ENCODE data around the gene LANCL3. TPM values are rescaled to one million over a fixed set of nuclear protein-coding genes. Genes with fewer than 3 reads are reported as not detected.
A peak's percentile ranks its signal among the peaks of the same experiment; 100 is the strongest.
"Not testable (repeated sequence)": the region's sequence is repeated elsewhere in the genome, so short reads cannot be mapped to it uniquely, and the experiment has no call there.

The LANCL3 gene
- polyA plus RNA-seq (2013, experiment 1 of 2) = 0.52 TPM
- polyA plus RNA-seq (2013, experiment 2 of 2) = 0.30 TPM

GRCh38 chrX:37571426-37572107 lies at the start of gene LANCL3:
Gene LANCL3, plus strand, starts transcription at chrX:37571661. Its CDS starts 210 bp downstream, at chrX:37571871.
- H3K9me3 ChIP-seq (ENCODE audit: control insufficient read depth, low read length); H3K27ac ChIP-seq (ENCODE audit: low read depth, low read length, severe bottlenecking); H3K36me3 ChIP-seq (ENCODE audit: control insufficient read depth, insufficient read depth, low read length); H3K4me1 ChIP-seq (ENCODE audit: control insufficient read depth, insufficient read depth, low read length, poor library complexity, severe bottlenecking): not testable (repeated sequence)
- H3K4me3 ChIP-seq (ENCODE audit: extremely low read depth, insufficient read depth, low read length, poor library complexity, severe bottlenecking) = peak within 1 kb of the TSS; percentile 24
- WGBS, 2 experiments (ENCODE audit: insufficient coverage in 2 of 2) = 0 to 9% methylated on average over 1 to 5 of the region's 68 CpGs

DNA sequence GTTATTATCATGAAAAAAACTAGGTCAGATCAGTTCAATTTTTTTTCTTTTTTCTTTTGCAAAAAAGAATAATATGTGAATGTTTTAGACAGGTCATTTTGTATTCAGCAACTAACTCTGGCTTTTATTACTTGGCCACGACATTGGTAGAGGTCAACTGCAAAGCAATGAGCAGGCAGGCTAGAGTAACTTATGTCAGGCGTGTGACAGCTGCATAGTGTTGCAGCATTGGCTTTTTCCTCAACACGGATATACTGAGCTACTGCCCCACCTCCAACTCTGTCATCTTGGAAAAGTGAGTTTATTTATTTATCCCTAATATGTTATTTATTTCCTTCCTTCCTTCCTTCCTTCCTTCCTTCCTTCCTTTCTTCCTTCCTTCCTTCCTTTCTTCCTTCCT lies 47.8 kb upstream of the LANCL3 start:
- not testable (repeated sequence) for H3K4me3 ChIP-seq (ENCODE audit: extremely low read depth, insufficient read depth, low read length, poor library complexity, severe bottlenecking); H3K9me3 ChIP-seq (ENCODE audit: control insufficient read depth, low read length); H3K27ac ChIP-seq (ENCODE audit: low read depth, low read length, severe bottlenecking); H3K4me1 ChIP-seq (ENCODE audit: control insufficient read depth, insufficient read depth, low read length, poor library complexity, severe bottlenecking); H3K36me3 ChIP-seq (ENCODE audit: control insufficient read depth, insufficient read depth, low read length)
- WGBS, 2 experiments (ENCODE audit: insufficient coverage in 2 of 2) = 100% methylated on average over 1 of the region's 3 CpGs; no CpG with 5 or more reads in 1 of the 2 experiments

DNA sequence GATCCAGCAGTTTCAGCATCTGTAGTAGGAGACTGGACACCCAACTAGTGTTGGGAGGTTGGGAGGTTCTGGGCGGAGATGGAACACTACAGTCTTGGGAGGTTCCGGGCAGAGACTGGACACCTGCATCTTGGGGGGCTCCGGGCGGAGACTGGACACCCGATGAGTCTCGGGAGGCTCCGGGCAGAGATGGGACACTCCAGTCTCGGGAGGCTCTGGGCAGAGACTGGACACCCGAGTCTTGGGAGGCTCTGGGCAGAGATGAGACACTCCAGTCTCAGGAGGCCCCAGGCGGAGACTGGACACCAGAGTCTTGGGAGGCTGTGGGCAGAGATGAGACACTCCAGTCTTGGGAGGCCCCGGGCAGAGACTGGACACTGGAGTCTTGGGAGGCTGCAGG lies 29.5 kb upstream of the LANCL3 start:
- 83 to 90% methylated on average over 6 to 7 of the region's 11 CpGs for WGBS, 2 experiments (ENCODE audit: insufficient coverage in 2 of 2)
- H3K4me3 ChIP-seq (ENCODE audit: extremely low read depth, insufficient read depth, low read length, poor library complexity, severe bottlenecking) = no peak overlapping the region

DNA sequence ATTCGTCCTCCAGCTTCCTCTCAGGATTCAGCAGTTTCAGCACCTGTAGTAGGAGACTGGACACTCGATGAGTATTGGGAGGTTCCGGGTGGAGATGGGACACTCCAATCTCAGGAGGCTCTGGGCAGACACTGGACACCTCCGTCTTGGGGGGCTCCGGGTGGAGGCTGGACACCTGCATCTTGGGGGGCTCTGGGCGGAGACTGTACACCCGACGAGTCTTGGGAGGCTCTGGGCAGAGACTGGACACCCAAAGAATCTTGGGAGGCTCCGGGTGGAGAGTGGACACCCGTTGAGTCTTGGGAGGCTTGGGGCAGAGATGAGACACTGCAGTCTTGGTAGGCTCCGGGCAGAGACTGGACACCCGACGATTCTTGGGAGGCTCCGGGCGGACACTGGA lies 28.7 kb upstream of the LANCL3 start:
- 94 to 100% methylated on average over 3 to 8 of the region's 15 CpGs for WGBS, 2 experiments (ENCODE audit: insufficient coverage in 2 of 2)
- H3K4me3 ChIP-seq (ENCODE audit: extremely low read depth, insufficient read depth, low read length, poor library complexity, severe bottlenecking) = no peak overlapping the region
- H3K9me3 ChIP-seq (ENCODE audit: control insufficient read depth, low read length) = no peaks in the 10 kb centered on the region
- H3K27ac ChIP-seq (ENCODE audit: low read depth, low read length, severe bottlenecking) = no peak overlapping the region
- no peaks in the 10 kb centered on the region for H3K4me1 ChIP-seq (ENCODE audit: control insufficient read depth, insufficient read depth, low read length, poor library complexity, severe bottlenecking)
- H3K36me3 ChIP-seq (ENCODE audit: control insufficient read depth, insufficient read depth, low read length) = no peaks in the 10 kb centered on the region

More for the DNA sequence above, 29.5 kb upstream of the LANCL3 start:
- no peaks in the 10 kb centered on the region for H3K36me3 ChIP-seq (ENCODE audit: control insufficient read depth, insufficient read depth, low read length)
- H3K9me3 ChIP-seq (ENCODE audit: control insufficient read depth, low read length) = no peaks in the 10 kb centered on the region
- no peak overlapping the region for H3K27ac ChIP-seq (ENCODE audit: low read depth, low read length, severe bottlenecking)
- H3K4me1 ChIP-seq (ENCODE audit: control insufficient read depth, insufficient read depth, low read length, poor library complexity, severe bottlenecking) = no peaks in the 10 kb centered on the region

- no peaks in the 10 kb centered on the region for H3K36me3 ChIP-seq (ENCODE audit: control insufficient read depth, insufficient read depth, low read length)
- no peak overlapping the region for H3K27ac ChIP-seq (ENCODE audit: low read depth, low read length, severe bottlenecking)
- H3K9me3 ChIP-seq (ENCODE audit: control insufficient read depth, low read length) = no peaks in the 10 kb centered on the region
- 93 to 95% methylated on average over 10 to 21 of the region's 23 CpGs for WGBS, 2 experiments (ENCODE audit: insufficient coverage in 2 of 2)
- H3K4me1 ChIP-seq (ENCODE audit: control insufficient read depth, insufficient read depth, low read length, poor library complexity, severe bottlenecking) = no peaks in the 10 kb centered on the region
- H3K4me3 ChIP-seq (ENCODE audit: extremely low read depth, insufficient read depth, low read length, poor library complexity, severe bottlenecking) = no peak overlapping the region
Measured at GRCh38 chrX:37543324-37543723, 28.1 kb upstream of the LANCL3 start.

GRCh38 chrX:37544531-37544930 lies 26.9 kb upstream of the LANCL3 start:
- H3K4me1 ChIP-seq (ENCODE audit: control insufficient read depth, insufficient read depth, low read length, poor library complexity, severe bottlenecking); H3K9me3 ChIP-seq (ENCODE audit: control insufficient read depth, low read length); H3K4me3 ChIP-seq (ENCODE audit: extremely low read depth, insufficient read depth, low read length, poor library complexity, severe bottlenecking); H3K27ac ChIP-seq (ENCODE audit: low read depth, low read length, severe bottlenecking); H3K36me3 ChIP-seq (ENCODE audit: control insufficient read depth, insufficient read depth, low read length): not testable (repeated sequence)
- WGBS, 2 experiments (ENCODE audit: insufficient coverage in 2 of 2) = no CpG with 5 or more reads among the region's 1 CpG

DNA sequence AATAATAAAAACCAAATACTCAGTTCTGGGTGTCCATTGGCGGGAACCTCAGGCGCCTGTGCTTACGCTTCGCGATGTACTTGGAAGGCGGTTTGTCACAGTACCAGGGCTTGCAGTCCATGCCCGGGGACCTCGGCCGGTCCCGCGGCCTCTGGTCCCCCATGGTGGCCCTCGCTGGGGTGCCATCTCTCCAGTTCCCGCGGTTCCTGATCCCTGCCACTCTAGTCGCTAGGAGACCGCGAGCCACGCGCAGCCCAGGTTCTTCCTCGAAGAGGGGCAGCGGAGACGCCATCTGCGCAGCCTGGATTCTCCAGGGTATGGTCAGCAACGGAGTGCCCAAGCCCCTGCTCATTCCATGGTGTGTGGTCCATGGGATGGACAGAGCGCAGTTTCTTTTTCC lies 26.4 kb upstream of the LANCL3 start:
- Histone ChIP-seq H3K27ac (ENCODE audit: low read depth, low read length, severe bottlenecking) (no peak overlapping the region), H3K4me3 (ENCODE audit: extremely low read depth, insufficient read depth, low read length, poor library complexity, severe bottlenecking) (no peak overlapping the region), H3K4me1 (ENCODE audit: control insufficient read depth, insufficient read depth, low read length, poor library complexity, severe bottlenecking) (no peaks in the 10 kb centered on the region), H3K9me3 (ENCODE audit: control insufficient read depth, low read length) (no peaks in the 10 kb centered on the region), H3K36me3 (ENCODE audit: control insufficient read depth, insufficient read depth, low read length) (no peaks in the 10 kb centered on the region)
- 97 to 99% methylated on average over 11 to 23 of the region's 25 CpGs for WGBS, 2 experiments (ENCODE audit: insufficient coverage in 2 of 2)

GRCh38 chrX:37549619-37550018 lies 21.8 kb upstream of the LANCL3 start:
- H3K4me1 ChIP-seq (ENCODE audit: control insufficient read depth, insufficient read depth, low read length, poor library complexity, severe bottlenecking); H3K36me3 ChIP-seq (ENCODE audit: control insufficient read depth, insufficient read depth, low read length); H3K9me3 ChIP-seq (ENCODE audit: control insufficient read depth, low read length); H3K27ac ChIP-seq (ENCODE audit: low read depth, low read length, severe bottlenecking); H3K4me3 ChIP-seq (ENCODE audit: extremely low read depth, insufficient read depth, low read length, poor library complexity, severe bottlenecking): not testable (repeated sequence)

GRCh38 chrX:37553476-37553875 lies 18.0 kb upstream of the LANCL3 start:
- H3K9me3 ChIP-seq (ENCODE audit: control insufficient read depth, low read length) = no peaks in the 10 kb centered on the region
- H3K4me1 ChIP-seq (ENCODE audit: control insufficient read depth, insufficient read depth, low read length, poor library complexity, severe bottlenecking) = no peaks in the 10 kb centered on the region
- no CpG with 5 or more reads among the region's 6 CpGs for WGBS, 2 experiments (ENCODE audit: insufficient coverage in 2 of 2)
- no peak overlapping the region for H3K27ac ChIP-seq (ENCODE audit: low read depth, low read length, severe bottlenecking)
- no peaks in the 10 kb centered on the region for H3K36me3 ChIP-seq (ENCODE audit: control insufficient read depth, insufficient read depth, low read length)
- no peak overlapping the region for H3K4me3 ChIP-seq (ENCODE audit: extremely low read depth, insufficient read depth, low read length, poor library complexity, severe bottlenecking)

DNA sequence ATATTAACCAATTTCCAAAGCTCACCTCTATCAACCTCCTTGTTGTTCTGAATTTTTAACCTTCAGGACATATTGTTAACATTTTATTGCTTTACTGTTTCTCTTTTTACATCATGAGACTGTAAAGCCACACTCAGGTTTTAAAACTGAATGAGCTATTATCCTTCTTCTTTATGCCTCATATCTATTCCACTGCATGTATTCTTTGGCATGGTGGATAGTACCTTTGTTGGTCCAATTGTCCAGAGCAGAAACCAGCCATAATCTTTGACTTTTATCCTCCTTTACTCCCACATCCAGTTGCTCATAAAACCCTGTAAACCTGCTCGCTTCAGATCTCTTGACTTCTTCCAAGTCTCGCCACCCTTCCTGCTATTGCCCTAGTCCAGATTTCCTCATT lies 6.2 kb upstream of the LANCL3 start:
- not testable (repeated sequence) for H3K4me1 ChIP-seq (ENCODE audit: control insufficient read depth, insufficient read depth, low read length, poor library complexity, severe bottlenecking); H3K9me3 ChIP-seq (ENCODE audit: control insufficient read depth, low read length); H3K36me3 ChIP-seq (ENCODE audit: control insufficient read depth, insufficient read depth, low read length); H3K27ac ChIP-seq (ENCODE audit: low read depth, low read length, severe bottlenecking); H3K4me3 ChIP-seq (ENCODE audit: extremely low read depth, insufficient read depth, low read length, poor library complexity, severe bottlenecking)
- 100% methylated on average over 2 of the region's 2 CpGs; no CpG with 5 or more reads in 1 of the 2 experiments for WGBS, 2 experiments (ENCODE audit: insufficient coverage in 2 of 2)

DNA sequence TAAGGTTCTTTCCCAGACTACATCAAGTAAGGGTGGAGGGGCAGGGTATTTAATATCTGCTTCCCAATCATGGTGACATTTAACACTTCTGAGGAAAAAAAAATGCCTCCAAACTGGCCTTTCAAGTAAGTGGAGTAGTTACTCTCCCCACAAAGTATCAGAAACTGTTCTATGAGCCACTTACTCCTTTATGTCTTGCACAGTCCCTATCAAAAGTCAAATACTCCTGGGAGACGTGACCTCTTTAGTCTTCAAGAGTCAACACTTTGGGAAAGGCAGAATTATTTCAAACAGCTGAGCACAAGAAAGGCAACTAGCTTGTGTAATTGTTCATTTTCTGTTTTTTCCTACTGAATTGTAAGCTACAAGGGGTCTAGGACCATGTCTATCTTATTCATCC lies 1.1 kb upstream of the LANCL3 start:
- no CpG with 5 or more reads among the region's 1 CpG for WGBS, 2 experiments (ENCODE audit: insufficient coverage in 2 of 2)
- H3K27ac ChIP-seq (ENCODE audit: low read depth, low read length, severe bottlenecking); H3K36me3 ChIP-seq (ENCODE audit: control insufficient read depth, insufficient read depth, low read length); H3K9me3 ChIP-seq (ENCODE audit: control insufficient read depth, low read length); H3K4me3 ChIP-seq (ENCODE audit: extremely low read depth, insufficient read depth, low read length, poor library complexity, severe bottlenecking); H3K4me1 ChIP-seq (ENCODE audit: control insufficient read depth, insufficient read depth, low read length, poor library complexity, severe bottlenecking): not testable (repeated sequence)
